GM12878 (cell line): ENCODE data around the gene CAPN7. TPM values are rescaled to one million over a fixed set of nuclear protein-coding genes. Genes with fewer than 3 reads are reported as not detected.
A peak's percentile ranks its signal among the peaks of the same experiment; 100 is the strongest.

ENCODE experiments used
- ATF2 ChIP-seq: IDR thresholded peaks from 2 replicates; pipeline ENCODE4 v1.6.1; 2012; ENCODE audit warnings: low read length, inconsistent platforms
- CHD2 ChIP-seq: IDR thresholded peaks from 2 replicates; pipeline ENCODE4 v1.6.1; 2011; ENCODE audit warnings: low read depth, low read length, improper control_type of control experiment, borderline replicate concordance
- DPF2 ChIP-seq: fragments of 450-650 bp; IDR thresholded peaks from 2 replicates; pipeline ENCODE4 v1.6.1; 2017; ENCODE audit warnings: mild to moderate bottlenecking
- EED ChIP-seq: sonication (generic); IDR thresholded peaks from 2 replicates; pipeline ENCODE4 v1.6.1; 2016; ENCODE audit warnings: antibody characterized with exemption, low read depth
- EGR1 ChIP-seq, 2 experiments: IDR thresholded peaks; 1 replicate in 1 of 2; 2 replicates in 1 of 2; pipeline ENCODE4 v1.6.1; 2011 to 2012; ENCODE audit warnings: low read depth in 2 of 2, low read length in 2 of 2, borderline replicate concordance in 1 of 2, mild to moderate bottlenecking in 1 of 2, moderate library complexity in 1 of 2
- ESRRA ChIP-seq: IDR thresholded peaks from 2 replicates; pipeline ENCODE4 v1.6.1; 2012; ENCODE audit warnings: mild to moderate bottlenecking, low read length, improper control_type of control experiment
- ETV6 ChIP-seq, 2 experiments: fragments of 450-650 bp in 1 of 2; IDR thresholded peaks in 1 of 2; conservative IDR thresholded peaks in 1 of 2; 2 replicates each; pipeline ENCODE4 v1.6.1; 2014; ENCODE audit warnings: antibody characterized with exemption in 1 of 2, borderline replicate concordance in 1 of 2, low read depth in 1 of 2, mild to moderate bottlenecking in 1 of 2, moderate library complexity in 1 of 2
- FOS ChIP-seq: IDR thresholded peaks from 3 replicates; pipeline ENCODE4 v1.6.1; 2011; ENCODE audit warnings: borderline replicate concordance; ENCODE audit not compliant: insufficient read length; ENCODE audit errors: extremely low read depth
- KLF5 ChIP-seq: fragments of 450-650 bp; IDR thresholded peaks from 2 replicates; pipeline ENCODE4 v1.6.1; 2014; ENCODE audit warnings: mild to moderate bottlenecking; ENCODE audit not compliant: partially characterized antibody
- MYB ChIP-seq: fragments of 150-350 bp; IDR thresholded peaks from 2 replicates; pipeline ENCODE4 v1.6.1; 2014; ENCODE audit warnings: mild to moderate bottlenecking, low read depth, low read length, borderline replicate concordance
- NFYA ChIP-seq: IDR thresholded peaks from 2 replicates; pipeline ENCODE4 v1.6.1; 2011; ENCODE audit warnings: low read depth, mild to moderate bottlenecking, low read length, improper control_type of control experiment, borderline replicate concordance
- PAX5 ChIP-seq: IDR thresholded peaks from 2 replicates; pipeline ENCODE4 v1.6.1; 2011; ENCODE audit warnings: low read depth, low read length, borderline replicate concordance
- PRDM15 ChIP-seq: fragments of 450-650 bp; formaldehyde crosslinking; IDR thresholded peaks from 2 replicates; pipeline ENCODE4 v1.4.0; 2020; ENCODE audit warnings: mild to moderate bottlenecking, moderate library complexity
- RAD21 ChIP-seq: IDR thresholded peaks from 2 replicates; pipeline ENCODE4 v1.6.1; 2011; ENCODE audit warnings: mild to moderate bottlenecking, low read depth, low read length, moderate library complexity; ENCODE audit not compliant: insufficient read depth
- SMAD1 ChIP-seq: fragments of 450-650 bp; IDR thresholded peaks from 2 replicates; pipeline ENCODE4 v1.6.1; 2018; ENCODE audit warnings: mild to moderate bottlenecking, low read depth; ENCODE audit not compliant: partially characterized antibody
- TARDBP ChIP-seq: IDR thresholded peaks from 2 replicates; pipeline ENCODE4 v1.6.1; 2016; ENCODE audit warnings: borderline replicate concordance
- TCF12 ChIP-seq: IDR thresholded peaks from 2 replicates; pipeline ENCODE4 v1.6.1; 2011; ENCODE audit warnings: low read depth, mild to moderate bottlenecking, low read length
- YY1 ChIP-seq: IDR thresholded peaks from 2 replicates; pipeline ENCODE4 v1.6.1; 2011; ENCODE audit warnings: low read depth, mild to moderate bottlenecking, low read length
- polyA plus RNA-seq, 11 experiments: library from polyadenylated mRNA; depleted of rRNA in 4 of 11; unstranded in 6 of 11; stranded (reverse) in 5 of 11; fragments of >200 nt; fragmentation: Nextera tagmentation in 4 of 11; fragmentation: Illumina TruSeq in 1 of 11; extraction: Ambion mirVana in 4 of 11; extraction: Trizol in 1 of 11; gene quantifications; 1 replicate in 1 of 11; 2 replicates in 10 of 11; pipeline versions ENCODE4 v1.2.1 to v1.2.3, GENCODE V29; 2011 to 2016; ENCODE audit warnings: inconsistent platforms in 2 of 11, missing spikeins in 2 of 11, low read depth in 1 of 11
- total RNA-seq, 4 experiments: library from RNA; depleted of rRNA in 3 of 4; stranded (reverse); fragments of >200 nt in 3 of 4; fragmentation: Illumina TruSeq in 1 of 4; extraction: Trizol in 1 of 4; gene quantifications; 2 replicates each; pipeline versions ENCODE4 v1.2.1 to v1.2.3, GENCODE V29; 2013 to 2021
- TF ChIP-seq, protein P1 (sequence below): fragments of 450-650 bp; formaldehyde crosslinking; IDR thresholded peaks from 2 replicates; pipeline ENCODE4 v1.4.0; 2022; ENCODE audit warnings: mild to moderate bottlenecking, moderate library complexity

The CAPN7 gene
- total and polyA plus RNA-seq, 10 of the 15 experiments (the other 5 are each of a cell fraction or from before 2014, with no cell fraction given), result 5.3 to 27.0 (median 18.2) TPM

DNA sequence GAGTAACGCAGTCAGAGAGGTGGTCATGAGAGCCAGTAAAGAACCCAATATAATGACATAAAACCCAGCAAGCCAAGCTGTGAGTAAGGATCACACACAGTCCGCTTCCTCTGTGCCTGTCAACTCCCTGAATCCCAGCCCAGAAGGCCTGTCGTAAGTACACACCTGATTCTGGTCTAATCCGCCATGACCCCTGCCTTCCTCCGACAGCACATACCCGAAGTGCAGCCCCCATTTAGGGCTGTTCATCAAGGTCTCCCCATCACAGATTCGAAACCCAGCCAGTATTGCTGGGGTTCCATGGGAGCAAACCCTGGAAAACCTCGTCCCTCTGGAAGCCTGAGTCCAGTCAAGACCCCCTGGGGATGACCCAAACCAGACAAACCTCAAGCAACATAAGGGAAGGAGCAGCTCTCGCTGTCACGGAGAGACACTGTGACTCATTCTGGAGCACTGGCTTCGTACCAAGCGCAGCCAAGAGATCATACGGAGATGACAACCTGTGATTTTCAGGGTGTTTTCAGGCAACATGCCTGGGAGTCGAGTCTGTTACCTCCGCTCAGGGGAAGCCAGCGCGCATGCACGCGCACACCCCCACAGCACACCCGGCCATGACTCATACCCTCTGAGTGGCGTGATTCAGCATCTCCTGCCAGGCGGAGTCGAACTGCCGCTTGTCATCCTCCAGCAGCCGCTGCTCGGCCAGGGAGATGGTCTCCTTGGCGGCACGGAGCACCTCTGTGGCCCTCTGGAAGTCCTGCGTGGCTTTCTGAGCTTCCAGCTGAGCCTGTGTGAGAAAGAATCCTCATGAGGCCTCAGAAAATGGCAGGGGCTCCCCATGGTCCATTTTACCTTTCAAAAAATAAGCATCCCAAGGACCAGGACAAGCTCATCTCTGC is 63.3 kb downstream of the CAPN7 start (continued):
- TF ChIP-seq, protein P1, sequence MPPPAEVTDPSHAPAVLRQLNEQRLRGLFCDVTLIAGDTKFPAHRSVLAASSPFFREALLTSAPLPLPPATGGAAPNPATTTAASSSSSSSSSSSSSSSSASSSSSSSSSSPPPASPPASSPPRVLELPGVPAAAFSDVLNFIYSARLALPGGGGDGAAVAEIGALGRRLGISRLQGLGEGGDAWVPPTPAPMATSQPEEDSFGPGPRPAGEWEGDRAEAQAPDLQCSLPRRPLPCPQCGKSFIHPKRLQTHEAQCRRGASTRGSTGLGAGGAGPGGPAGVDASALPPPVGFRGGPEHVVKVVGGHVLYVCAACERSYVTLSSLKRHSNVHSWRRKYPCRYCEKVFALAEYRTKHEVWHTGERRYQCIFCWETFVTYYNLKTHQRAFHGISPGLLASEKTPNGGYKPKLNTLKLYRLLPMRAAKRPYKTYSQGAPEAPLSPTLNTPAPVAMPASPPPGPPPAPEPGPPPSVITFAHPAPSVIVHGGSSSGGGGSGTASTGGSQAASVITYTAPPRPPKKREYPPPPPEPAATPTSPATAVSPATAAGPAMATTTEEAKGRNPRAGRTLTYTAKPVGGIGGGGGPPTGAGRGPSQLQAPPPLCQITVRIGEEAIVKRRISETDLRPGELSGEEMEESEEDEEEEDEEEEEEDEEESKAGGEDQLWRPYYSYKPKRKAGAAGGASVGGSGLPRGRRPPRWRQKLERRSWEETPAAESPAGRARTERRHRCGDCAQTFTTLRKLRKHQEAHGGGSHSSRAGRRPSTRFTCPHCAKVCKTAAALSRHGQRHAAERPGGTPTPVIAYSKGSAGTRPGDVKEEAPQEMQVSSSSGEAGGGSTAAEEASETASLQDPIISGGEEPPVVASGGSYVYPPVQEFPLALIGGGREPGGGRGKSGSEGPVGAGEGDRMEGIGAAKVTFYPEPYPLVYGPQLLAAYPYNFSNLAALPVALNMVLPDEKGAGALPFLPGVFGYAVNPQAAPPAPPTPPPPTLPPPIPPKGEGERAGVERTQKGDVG (CRISPR knock-in tag), result no peak
- no peak for TF ChIP-seq CHD2
- TF ChIP-seq PAX5, result 0 out of 2 replicates have a peak, but pooled peaks have one; percentile 11
- 0 out of 2 replicates have a peak, but pooled peaks have one; percentile 47 for TF ChIP-seq TCF12
- no peak for TF ChIP-seq KLF5
- TF ChIP-seq RAD21, result no peak
- TF ChIP-seq FOS, result no peak
- no peak for TF ChIP-seq ATF2
- TF ChIP-seq YY1, result peak; percentile 40; the same call in 1 of the 2 replicates
- no peak for TF ChIP-seq DPF2
- TF ChIP-seq EGR1 (IDR thresholded peaks at IDR 0.05; ENCODE audit: borderline replicate concordance in 1 of 2, low read depth in 2 of 2, low read length in 2 of 2), result peak in 1 of 2 experiments; percentile 73; a peak in 1 of 3 replicates
- no peak for TF ChIP-seq TARDBP
- no peak for TF ChIP-seq ESRRA
- TF ChIP-seq SMAD1, result no peak
- TF ChIP-seq PRDM15 (CRISPR knock-in tag), result no peak
- TF ChIP-seq ETV6 (conservative IDR thresholded peaks at IDR 0.05 in 1 of 2, IDR thresholded peaks at IDR 0.05 in 1 of 2; ENCODE audit: borderline replicate concordance in 1 of 2, low read depth in 1 of 2), result no peak
- peak; percentile 56 for TF ChIP-seq EED
- no peak for TF ChIP-seq NFYA
- no peak for TF ChIP-seq MYB
